Measurements from ENCODE around the gene SPATS2L. TPM values are rescaled to one million over a fixed set of nuclear protein-coding genes. Genes with fewer than 3 reads are reported as not detected.
A peak's percentile ranks its signal among the peaks of the same experiment; 100 is the strongest.

The SPATS2L gene
- total RNA-seq, 1 experiment from 2014 or later: 112 TPM

GRCh38 chr2:200382874-200383273 is 76.4 kb downstream of the SPATS2L start:
- Mint-ChIP-seq H3K27ac (peak overlapping the region; percentile 98), H3K4me3 (peak overlapping the region; percentile 43), H3K9me3 (peaks cover 2% of the 10 kb centered on the region; the same call in 1 of the 2 replicates), H3K27me3 (ENCODE audit: low read depth) (no peaks in the 10 kb centered on the region), H3K4me1 (peaks cover 72% of the 10 kb centered on the region), H3K36me3 (peaks cover 16% of the 10 kb centered on the region)
- ATAC-seq: peak; percentile 62
- peak; percentile 31 for DNase-seq (ENCODE audit: low spot score)
- CTCF ChIA-PET: interaction anchor here (0.9 to 1.4 kb wide), 3 partner anchors 98 to 235 kb away, joined by 3 to 4 read pairs (median 3); no protein-coding TSS in a partner anchor
- POLR2A ChIA-PET: no interaction called here
- TF ChIP-seq ZNF512 (CRISPR knock-in tag; IDR thresholded peaks at IDR 0.05; ENCODE audit: borderline replicate concordance) (no peak), FOXP1 (CRISPR knock-in tag; IDR thresholded peaks at IDR 0.05; ENCODE audit: borderline replicate concordance) (no peak), PRDM15 (CRISPR knock-in tag; IDR thresholded peaks at IDR 0.05) (no peak), ZNF671 (CRISPR knock-in tag; IDR thresholded peaks at IDR 0.05) (no peak)

GRCh38 chr2:200383380-200384110 is 77.1 kb downstream of the SPATS2L start:
- CTCF ChIA-PET: interaction anchor here (0.9 to 1.4 kb wide), 3 partner anchors 98 to 235 kb away, joined by 3 to 4 read pairs (median 3); no protein-coding TSS in a partner anchor
- Mint-ChIP-seq H3K36me3 (peaks cover 22% of the 10 kb centered on the region), H3K4me1 (peaks cover 67% of the 10 kb centered on the region), H3K27me3 (ENCODE audit: low read depth) (no peaks in the 10 kb centered on the region), H3K27ac (peak overlapping the region; percentile 93), H3K4me3 (peak overlapping the region; percentile 26), H3K9me3 (peaks cover 3% of the 10 kb centered on the region; the same call in 1 of the 2 replicates)
- peak; percentile 8; the same call in 1 of the 2 replicates for ATAC-seq
- POLR2A ChIA-PET: no interaction called here
- no peak for DNase-seq (ENCODE audit: low spot score)
- TF ChIP-seq IRF2 (CRISPR knock-in tag; IDR thresholded peaks at IDR 0.05; ENCODE audit: borderline replicate concordance, low read depth) (no peak), GRHL2 (CRISPR knock-in tag; IDR thresholded peaks at IDR 0.05; ENCODE audit: insufficient replicate concordance, severe bottlenecking) (no peak), RELA (CRISPR knock-in tag; IDR thresholded peaks at IDR 0.05; ENCODE audit: borderline replicate concordance) (no peak), ZNF219 (CRISPR knock-in tag; IDR thresholded peaks at IDR 0.05; ENCODE audit: borderline replicate concordance) (no peak), ETV6 (CRISPR knock-in tag; IDR thresholded peaks at IDR 0.05) (no peak), NFYB (CRISPR knock-in tag; conservative IDR thresholded peaks at IDR 0.05; ENCODE audit: low read depth) (no peak), ARID4B (CRISPR knock-in tag; IDR thresholded peaks at IDR 0.05; ENCODE audit: borderline replicate concordance) (no peak), NR3C1 (CRISPR knock-in tag; conservative IDR thresholded peaks at IDR 0.05; ENCODE audit: low read depth) (no peak), TCF7 (CRISPR knock-in tag; IDR thresholded peaks at IDR 0.05; ENCODE audit: low read depth) (no peak)
